T47D (cell line): ENCODE results near the gene SPEM1.

Source experiments
- DNase-seq, 2 experiments: peaks; one replicate each; pipeline versions ENCODE4 v3.0.0 to v3.0.0-alpha.2; 2011 to 2012; ENCODE audit warnings: low read depth in 1 of 2, low spot score in 1 of 2
- JUND ChIP-seq: IDR thresholded peaks from 2 replicates; pipeline ENCODE4 v1.6.1; 2012; ENCODE audit warnings: low read depth
- in situ Hi-C: cut with HindIII; loops from 2 replicates; pipeline ENCODE4 v1.10.0; 2016; ENCODE audit warnings: low sequenced_read_pairs, low pct_unique_long_range_greater_than_20kb

SPEM1 gene

GRCh38 chr17:7429722-7430121, 9.6 kb downstream of the SPEM1 start:
- in situ Hi-C loops, result no loop called here
- TF ChIP-seq JUND, result no peak
- DNase-seq, result no peak

- no peak for DNase-seq
- no peak for TF ChIP-seq JUND
- in situ Hi-C loops, result no loop called here
These were observed 11.1 kb downstream of the SPEM1 start for GRCh38 chr17:7431231-7431630.

GRCh38 chr17:7432296-7432695, 12.2 kb downstream of the SPEM1 start:
- no peak for DNase-seq
- TF ChIP-seq JUND, result no peak
- in situ Hi-C loops, result no loop called here

GRCh38 chr17:7435676-7436555, 15.8 kb downstream of the SPEM1 start:
- in situ Hi-C loops, result no loop called here
- peak in 1 of 2 experiments; percentile 57 for DNase-seq
- no peak for TF ChIP-seq JUND

- DNase-seq, result peak; percentile 65 to 89
- TF ChIP-seq JUND, result no peak
- in situ Hi-C loops, result no loop called here
These were observed 16.6 kb downstream of the SPEM1 start for GRCh38 chr17:7436556-7437368.

- DNase-seq, result no peak
- no peak for TF ChIP-seq JUND
- in situ Hi-C loops, result no loop called here
These were observed 17.3 kb downstream of the SPEM1 start for GRCh38 chr17:7437369-7437863.

- DNase-seq, result no peak
- in situ Hi-C loops, result no loop called here
- TF ChIP-seq JUND, result no peak
These were observed 18.0 kb downstream of the SPEM1 start for GRCh38 chr17:7437950-7438614.

- in situ Hi-C loops, result no loop called here
- no peak for DNase-seq
- TF ChIP-seq JUND, result no peak
These were observed 18.7 kb downstream of the SPEM1 start for GRCh38 chr17:7438656-7439460.

GRCh38 chr17:7439462-7440112, 19.5 kb downstream of the SPEM1 start, which contains the start of gene FGF11:
FGF11 (plus strand) TSS chr17:7439512; CDS start chr17:7439621, 109 bp downstream.
- in situ Hi-C loops, result no loop called here
- no peak for DNase-seq
- TF ChIP-seq JUND, result no peak

- DNase-seq, result peak; percentile 32 to 58
- no peak for TF ChIP-seq JUND
- in situ Hi-C loops, result no loop called here
These were observed 20.1 kb downstream of the SPEM1 start for GRCh38 chr17:7440113-7440833.

GRCh38 chr17:7440834-7441195, 20.7 kb downstream of the SPEM1 start:
- no peak for TF ChIP-seq JUND
- in situ Hi-C loops, result no loop called here
- no peak for DNase-seq
